ENCODE data around the gene THADA.

Gene THADA

GRCh38 chr2:43225788-43226557 lies 369.9 kb downstream of the THADA start:
- in situ Hi-C loops (cut with HindIII; ENCODE audit: low pct_ligation_motif_present, low pct_unique_long_range_greater_than_20kb, low sequenced_read_pairs): no loop called here
- peak; percentile 64 for DNase-seq

- peak; percentile 57 for DNase-seq
- in situ Hi-C loops (cut with HindIII; ENCODE audit: low pct_ligation_motif_present, low pct_unique_long_range_greater_than_20kb, low sequenced_read_pairs): no loop called here
Measured at GRCh38 chr2:43225093-43225787, 370.6 kb downstream of the THADA start.

DNA sequence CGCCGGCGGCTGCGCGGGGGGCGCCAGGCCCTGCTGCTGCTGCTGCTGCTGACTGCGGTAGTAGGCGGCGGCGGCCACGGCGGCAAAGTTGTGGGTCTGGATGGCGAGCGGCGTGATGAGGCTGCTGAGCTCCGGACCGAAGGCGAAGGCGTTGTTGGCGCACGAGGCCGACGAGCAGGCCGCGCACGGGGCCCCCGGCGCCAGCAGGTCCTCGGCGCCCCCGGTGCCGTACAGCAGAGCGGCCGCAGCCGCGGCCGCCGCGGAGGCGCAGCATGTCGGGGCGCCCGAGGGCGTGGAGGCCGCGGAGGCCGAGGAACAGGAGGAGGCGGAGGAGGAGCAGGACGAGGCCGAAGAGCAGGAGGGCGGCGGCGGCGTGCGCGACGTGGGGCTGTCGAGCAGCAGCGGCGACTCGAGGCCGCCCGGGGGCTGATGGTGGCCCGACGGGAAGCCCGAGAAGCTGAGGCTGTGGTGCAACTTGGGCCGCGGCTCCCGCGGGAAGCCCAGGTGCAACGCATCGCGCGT lies 371.2 kb downstream of the THADA start:
- in situ Hi-C loops (cut with HindIII; ENCODE audit: low pct_ligation_motif_present, low pct_unique_long_range_greater_than_20kb, low sequenced_read_pairs): no loop called here
- DNase-seq: no peak

GRCh38 chr2:43224131-43224570 lies 371.7 kb downstream of the THADA start:
- peak; percentile 80 for DNase-seq
- in situ Hi-C loops (cut with HindIII; ENCODE audit: low pct_ligation_motif_present, low pct_unique_long_range_greater_than_20kb, low sequenced_read_pairs): no loop called here

DNA sequence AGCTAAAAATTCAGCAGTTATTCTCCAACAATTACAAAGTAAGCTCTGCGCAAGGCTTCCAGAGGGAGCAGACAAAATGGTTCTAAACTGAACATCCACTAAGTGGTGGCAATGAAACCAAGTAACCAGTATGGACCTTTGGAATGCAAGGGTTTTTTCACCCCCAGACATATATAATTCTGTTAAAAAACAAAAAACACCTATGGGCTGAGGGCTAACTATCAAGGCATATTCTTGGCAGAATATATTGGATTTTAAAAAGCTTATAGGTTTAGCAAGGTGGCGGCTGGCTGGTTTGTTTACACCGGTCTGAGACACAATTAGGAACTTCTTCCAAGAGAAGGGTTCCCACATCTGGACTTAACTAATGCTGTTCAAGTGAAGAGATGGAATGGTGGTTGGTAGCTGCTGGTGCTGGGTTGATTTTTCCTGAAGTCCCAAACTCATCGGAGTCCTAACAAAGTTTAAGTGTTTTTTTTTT lies 372.3 kb downstream of the THADA start:
- no peak for DNase-seq
- in situ Hi-C loops (cut with HindIII; ENCODE audit: low pct_ligation_motif_present, low pct_unique_long_range_greater_than_20kb, low sequenced_read_pairs): no loop called here

DNA sequence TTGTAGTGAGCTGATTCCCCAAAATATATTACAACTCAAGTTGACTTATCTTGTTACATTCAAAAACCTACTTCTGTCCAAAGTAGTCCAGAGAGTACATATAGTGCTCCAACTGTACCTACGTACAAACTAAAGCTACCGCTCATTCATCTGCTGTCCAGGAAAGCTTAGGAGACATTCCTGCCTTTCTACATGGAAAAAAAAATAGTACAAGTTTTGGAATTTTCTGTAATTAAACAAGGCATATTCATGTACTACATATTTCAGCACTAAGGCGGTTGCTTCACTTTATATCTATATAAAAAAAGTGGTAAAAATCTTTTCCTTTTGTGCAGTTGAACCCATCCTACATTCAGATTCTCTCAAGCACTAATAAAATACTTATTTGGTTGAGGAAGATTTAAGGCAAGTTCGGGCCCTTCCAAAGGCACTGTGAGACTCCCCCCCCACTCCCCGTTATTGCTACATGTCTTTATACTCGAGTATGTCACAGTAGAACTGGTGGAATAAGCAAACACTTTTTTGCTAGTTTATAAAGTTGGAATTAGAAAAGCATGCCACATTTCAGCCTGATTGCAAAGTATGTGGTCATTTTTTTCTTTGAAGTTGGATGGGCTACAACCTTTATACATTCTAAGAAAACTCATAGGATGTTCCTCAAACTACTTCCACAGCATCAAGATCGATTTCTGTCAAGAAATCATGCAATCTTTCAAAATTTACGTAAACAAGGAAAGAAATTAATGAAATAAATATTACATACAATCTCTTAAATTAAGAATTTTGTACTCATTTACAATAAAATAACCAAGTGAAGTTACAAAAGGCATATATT lies 373.1 kb downstream of the THADA start:
- in situ Hi-C loops (cut with HindIII; ENCODE audit: low pct_ligation_motif_present, low pct_unique_long_range_greater_than_20kb, low sequenced_read_pairs): no loop called here
- DNase-seq: no peak

- peak; percentile 91 for DNase-seq
- in situ Hi-C loops (cut with HindIII; ENCODE audit: low pct_ligation_motif_present, low pct_unique_long_range_greater_than_20kb, low sequenced_read_pairs): no loop called here
Measured at GRCh38 chr2:43221763-43222474, 373.9 kb downstream of the THADA start.

GRCh38 chr2:43221124-43221762 lies 374.6 kb downstream of the THADA start:
- peak; percentile 49 for DNase-seq
- in situ Hi-C loops (cut with HindIII; ENCODE audit: low pct_ligation_motif_present, low pct_unique_long_range_greater_than_20kb, low sequenced_read_pairs): no loop called here

GRCh38 chr2:43220760-43221123 lies 375.1 kb downstream of the THADA start:
- no peak for DNase-seq
- in situ Hi-C loops (cut with HindIII; ENCODE audit: low pct_ligation_motif_present, low pct_unique_long_range_greater_than_20kb, low sequenced_read_pairs): no loop called here

- peak; percentile 16 for DNase-seq
- in situ Hi-C loops (cut with HindIII; ENCODE audit: low pct_ligation_motif_present, low pct_unique_long_range_greater_than_20kb, low sequenced_read_pairs): no loop called here
Measured at GRCh38 chr2:43220229-43220751, 375.5 kb downstream of the THADA start.

GRCh38 chr2:43219383-43220228 lies 376.2 kb downstream of the THADA start:
- in situ Hi-C loops (cut with HindIII; ENCODE audit: low pct_ligation_motif_present, low pct_unique_long_range_greater_than_20kb, low sequenced_read_pairs): no loop called here
- peak; percentile 77 for DNase-seq

DNA sequence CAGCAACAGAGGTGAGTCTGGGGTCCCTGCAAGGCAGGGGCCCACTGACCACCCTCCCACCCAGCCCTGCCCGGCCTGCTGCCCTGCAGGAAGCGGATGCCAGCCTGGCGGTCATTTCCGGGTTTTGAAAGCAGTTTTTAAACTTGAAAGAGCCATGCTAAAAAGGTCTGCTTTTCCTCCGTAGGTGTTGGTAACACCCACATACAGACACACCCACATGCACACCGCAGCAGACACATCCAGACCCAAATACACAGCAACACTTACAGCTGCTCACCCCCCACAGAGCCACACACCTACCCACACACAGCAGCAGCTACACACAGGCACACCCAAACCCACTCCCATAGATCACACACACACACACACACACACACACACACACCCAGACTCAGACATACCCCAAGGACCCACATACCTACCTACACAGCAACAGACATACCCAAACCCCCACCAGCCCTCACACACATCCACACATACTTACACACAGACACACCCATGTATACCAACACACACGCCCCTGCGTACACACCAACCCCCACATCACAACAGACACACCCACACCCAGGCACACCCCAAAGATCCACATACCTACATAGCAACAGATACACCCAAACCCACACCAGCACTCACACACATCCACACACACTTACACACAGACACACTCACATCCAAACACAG lies 377.0 kb downstream of the THADA start:
- in situ Hi-C loops (cut with HindIII; ENCODE audit: low pct_ligation_motif_present, low pct_unique_long_range_greater_than_20kb, low sequenced_read_pairs): no loop called here
- no peak for DNase-seq

DNA sequence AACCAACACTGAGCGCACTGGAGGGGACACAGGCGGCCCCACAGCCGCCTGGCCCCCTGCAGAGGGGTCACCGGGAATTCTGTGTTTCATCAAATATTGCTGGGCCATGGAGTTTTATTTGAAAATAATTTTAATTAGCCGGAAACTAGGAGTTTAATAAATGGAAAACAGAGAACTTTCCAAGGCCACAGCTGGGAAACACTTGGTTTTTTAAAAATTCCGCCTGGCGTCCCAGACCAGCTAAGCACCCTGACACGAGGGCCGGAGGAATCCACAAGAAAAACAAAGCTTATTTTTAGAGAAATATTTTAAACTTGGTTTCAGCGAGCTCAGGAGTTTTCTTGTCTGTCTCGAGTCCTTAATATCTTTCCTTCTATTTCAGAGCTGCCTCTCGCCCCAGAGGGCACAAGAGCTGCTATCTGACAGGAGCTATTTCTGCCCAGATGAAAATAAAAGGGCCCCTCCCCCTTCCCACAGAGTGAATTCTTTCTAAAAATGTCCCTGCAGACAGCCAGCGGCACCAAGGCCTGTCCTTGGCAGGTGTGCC lies 377.6 kb downstream of the THADA start:
- in situ Hi-C loops (cut with HindIII; ENCODE audit: low pct_ligation_motif_present, low pct_unique_long_range_greater_than_20kb, low sequenced_read_pairs): no loop called here
- no peak for DNase-seq

GRCh38 chr2:43217228-43218154 lies 378.3 kb downstream of the THADA start:
- in situ Hi-C loops (cut with HindIII; ENCODE audit: low pct_ligation_motif_present, low pct_unique_long_range_greater_than_20kb, low sequenced_read_pairs): no loop called here
- DNase-seq: no peak

GRCh38 chr2:43216629-43217028 lies 379.2 kb downstream of the THADA start:
- no peak for DNase-seq
- in situ Hi-C loops (cut with HindIII; ENCODE audit: low pct_ligation_motif_present, low pct_unique_long_range_greater_than_20kb, low sequenced_read_pairs): no loop called here

Measured in ACHN (cell line).